ENCODE data around the gene DACT2. TPM values are rescaled to one million over a fixed set of nuclear protein-coding genes. Genes with fewer than 3 reads are reported as not detected.

Gene DACT2
- total RNA-seq, 4 donors from 2014 or later: 0.27 TPM; not detected in 3

GRCh38 chr6:168286116-168286515 is 33.5 kb downstream of the DACT2 start:
- WGBS, 2 donors: 70 to 79% methylated on average over 12 of the region's 12 CpGs
- intact Hi-C loops (cut with DNase I): no loop called here
- TF ChIP-seq POLR2A (IDR thresholded peaks at IDR 0.05) (no peak), CTCF (IDR thresholded peaks at IDR 0.05) (no peak)

GRCh38 chr6:168285456-168285855 is 34.1 kb downstream of the DACT2 start:
- Histone ChIP-seq H3K27ac (no peak overlapping the region), H3K36me3 (no peaks in the 10 kb centered on the region), H3K9me3 (no peaks in the 10 kb centered on the region), H3K4me3 (replicated peaks in 1 of 3) (no peak overlapping the region), H3K4me1 (no peaks in the 10 kb centered on the region), H3K27me3 (no peaks in the 10 kb centered on the region)
- DNase-seq: no peak
- intact Hi-C loops (cut with DNase I): no loop called here
- TF ChIP-seq CTCF (IDR thresholded peaks at IDR 0.05) (no peak), POLR2A (IDR thresholded peaks at IDR 0.05) (no peak)
- WGBS, 2 donors: 91 to 94% methylated on average over 21 of the region's 21 CpGs

More at GRCh38 chr6:168286116-168286515, 33.5 kb downstream of the DACT2 start:
- no peak overlapping the region for H3K27ac ChIP-seq
- H3K36me3 ChIP-seq: no peaks in the 10 kb centered on the region
- no peak overlapping the region for H3K4me3 ChIP-seq (replicated peaks in 1 of 3)
- no peaks in the 10 kb centered on the region for H3K4me1 ChIP-seq
- no peak for DNase-seq
- H3K9me3 ChIP-seq: no peaks in the 10 kb centered on the region
- no peaks in the 10 kb centered on the region for H3K27me3 ChIP-seq

- Histone ChIP-seq H3K4me1 (no peaks in the 10 kb centered on the region), H3K36me3 (no peaks in the 10 kb centered on the region), H3K27me3 (no peaks in the 10 kb centered on the region), H3K27ac (no peak overlapping the region), H3K4me3 (replicated peaks in 1 of 3) (no peak overlapping the region), H3K9me3 (no peaks in the 10 kb centered on the region)
- 85 to 89% methylated on average over 5 to 6 of the region's 6 CpGs for WGBS, 2 donors
- DNase-seq: no peak
- intact Hi-C loops (cut with DNase I): no loop called here
- no peak for TF ChIP-seq POLR2A (IDR thresholded peaks at IDR 0.05)
- TF ChIP-seq CTCF (IDR thresholded peaks at IDR 0.05): no peak
Measured at GRCh38 chr6:168284187-168284586, 35.4 kb downstream of the DACT2 start.

GRCh38 chr6:168283686-168284025 is 35.9 kb downstream of the DACT2 start:
- Histone ChIP-seq H3K4me1 (no peaks in the 10 kb centered on the region), H3K27me3 (no peaks in the 10 kb centered on the region), H3K36me3 (no peaks in the 10 kb centered on the region), H3K9me3 (no peaks in the 10 kb centered on the region), H3K27ac (no peak overlapping the region), H3K4me3 (replicated peaks in 1 of 3) (no peak overlapping the region)
- no peak for TF ChIP-seq POLR2A (IDR thresholded peaks at IDR 0.05)
- TF ChIP-seq CTCF (IDR thresholded peaks at IDR 0.05): no peak
- WGBS, 2 donors: 92 to 96% methylated on average over 6 to 13 of the region's 14 CpGs
- DNase-seq: no peak
- intact Hi-C loops (cut with DNase I): no loop called here

- intact Hi-C loops (cut with DNase I): no loop called here
- H3K36me3 ChIP-seq: no peaks in the 10 kb centered on the region
- 93 to 96% methylated on average over 13 to 20 of the region's 20 CpGs for WGBS, 2 donors
- no peaks in the 10 kb centered on the region for H3K9me3 ChIP-seq
- H3K27ac ChIP-seq: no peak overlapping the region
- no peak for DNase-seq
- TF ChIP-seq CTCF (IDR thresholded peaks at IDR 0.05) (no peak), POLR2A (IDR thresholded peaks at IDR 0.05) (no peak)
- H3K27me3 ChIP-seq: no peaks in the 10 kb centered on the region
- no peak overlapping the region for H3K4me3 ChIP-seq (replicated peaks in 1 of 3)
- no peaks in the 10 kb centered on the region for H3K4me1 ChIP-seq
Measured at GRCh38 chr6:168282985-168283685, 36.4 kb downstream of the DACT2 start.

Data from thyroid gland (tissue), 4 donors.